HEK293T (cell line): ENCODE data around the gene UMAD1.

Experiments
- ARNT ChIP-seq: fragments of 450-650 bp; IDR thresholded peaks from 2 replicates; pipeline ENCODE4 v1.6.1; 2017; ENCODE audit warnings: mild to moderate bottlenecking
- FOXA1 ChIP-seq: fragments of 450-650 bp; IDR thresholded peaks from 2 replicates; pipeline ENCODE4 v1.6.1; 2016; ENCODE audit warnings: mild to moderate bottlenecking
- FOXK2 ChIP-seq: fragments of 450-650 bp; IDR thresholded peaks from 2 replicates; pipeline ENCODE4 v1.6.1; 2016; ENCODE audit warnings: mild to moderate bottlenecking
- FOXM1 ChIP-seq: fragments of 450-650 bp; IDR thresholded peaks from 2 replicates; pipeline ENCODE4 v1.6.1; 2017; ENCODE audit warnings: mild to moderate bottlenecking, borderline replicate concordance
- HDGF ChIP-seq: fragments of 450-650 bp; IDR thresholded peaks from 2 replicates; pipeline ENCODE4 v1.6.1; 2017; ENCODE audit warnings: antibody characterized with exemption, borderline replicate concordance
- LEF1 ChIP-seq: fragments of 450-650 bp; IDR thresholded peaks from 2 replicates; pipeline ENCODE4 v1.6.1; 2017; ENCODE audit warnings: mild to moderate bottlenecking, borderline replicate concordance
- NFRKB ChIP-seq: fragments of 450-650 bp; IDR thresholded peaks from 2 replicates; pipeline ENCODE4 v1.6.1; 2016; ENCODE audit warnings: mild to moderate bottlenecking, moderate library complexity
- PKNOX1 ChIP-seq: fragments of 450-650 bp; IDR thresholded peaks from 2 replicates; pipeline ENCODE4 v1.6.1; 2016
- SP1 ChIP-seq: fragments of 450-650 bp; IDR thresholded peaks from 2 replicates; pipeline ENCODE4 v1.6.1; 2017
- ZNF384 ChIP-seq: fragments of 450-650 bp; IDR thresholded peaks from 2 replicates; pipeline ENCODE4 v1.6.1; 2016

GRCh38 chr7:7688310-7688709, 47.8 kb downstream of the UMAD1 start:
- TF ChIP-seq ARNT (no peak), PKNOX1 (no peak), FOXM1 (no peak), NFRKB (no peak), SP1 (no peak), LEF1 (no peak), ZNF384 (no peak), FOXK2 (no peak), HDGF (no peak), FOXA1 (no peak)
